ENCODE measurements around the gene RSRC2. TPM values are rescaled to one million over a fixed set of nuclear protein-coding genes. Genes with fewer than 3 reads are reported as not detected.

Gene RSRC2
- total and polyA plus RNA-seq, 5 experiments from 2014 or later = 18.5 to 146 (median 47.5) TPM

- Mint-ChIP-seq H3K4me1 (peaks cover 4 to 24% (median 14%) of the 10 kb centered on the region in 4 donors), H3K9me3 (no peaks in the 10 kb centered on the region), H3K4me3 (no peak overlapping the region), H3K27ac (peak overlapping the region in 3 of 10 donors; percentile 31 to 58 (median 47)), H3K36me3 (no peaks in the 10 kb centered on the region), H3K27me3 (no peaks in the 10 kb centered on the region)
- ATAC-seq = no peak
- POLR2A ChIA-PET = no interaction called here
- no peak for DNase-seq
Measured at GRCh38 chr12:122458105-122459035, 68.4 kb downstream of the RSRC2 start.

DNA sequence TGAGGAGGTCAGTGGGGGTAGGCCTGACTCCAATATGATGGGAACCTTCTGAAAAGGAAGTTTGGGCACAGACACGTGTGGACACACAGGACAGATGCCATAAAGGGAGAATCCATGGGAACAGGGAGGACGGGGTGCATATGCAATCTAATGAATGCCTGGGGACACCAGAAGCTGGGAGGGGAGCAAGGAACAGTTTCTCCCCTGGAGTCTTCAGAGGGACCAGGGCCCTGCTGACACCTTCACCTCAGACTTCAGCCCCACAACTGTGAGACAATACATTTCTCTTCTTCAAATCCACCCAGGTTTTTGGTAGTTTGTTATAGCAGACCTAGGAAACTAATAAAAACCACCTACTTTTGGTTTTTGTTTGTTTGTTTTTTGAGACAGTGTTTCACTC lies 69.1 kb downstream of the RSRC2 start:
- no peak for ATAC-seq
- DNase-seq = no peak
- Mint-ChIP-seq H3K36me3 (no peaks in the 10 kb centered on the region), H3K4me1 (peaks cover 10 to 32% (median 22%) of the 10 kb centered on the region in 4 donors), H3K4me3 (no peak overlapping the region), H3K27me3 (no peaks in the 10 kb centered on the region), H3K9me3 (no peaks in the 10 kb centered on the region), H3K27ac (peak overlapping the region in 5 of 10 donors; percentile 29 to 73 (median 47))
- POLR2A ChIA-PET = no interaction called here

- no peaks in the 10 kb centered on the region for H3K27me3 Mint-ChIP-seq
- POLR2A ChIA-PET = interaction anchor here (0.6 to 0.9 kb wide), 4 partner anchors 8 to 911 kb away, joined by 3 to 9 read pairs (median 4); no protein-coding TSS in a partner anchor
- H3K27ac Mint-ChIP-seq = peak overlapping the region in 4 of 10 donors; percentile 11 to 57 (median 48)
- DNase-seq = no peak
- H3K36me3 Mint-ChIP-seq = no peaks in the 10 kb centered on the region
- H3K4me3 Mint-ChIP-seq = peak overlapping the region in 1 of 10 donors; percentile 38
- peaks cover 14 to 36% (median 28%) of the 10 kb centered on the region in 4 donors for H3K4me1 Mint-ChIP-seq
- no peaks in the 10 kb centered on the region for H3K9me3 Mint-ChIP-seq
- ATAC-seq = no peak
Measured at GRCh38 chr12:122454739-122455138, 72.0 kb downstream of the RSRC2 start.

DNA sequence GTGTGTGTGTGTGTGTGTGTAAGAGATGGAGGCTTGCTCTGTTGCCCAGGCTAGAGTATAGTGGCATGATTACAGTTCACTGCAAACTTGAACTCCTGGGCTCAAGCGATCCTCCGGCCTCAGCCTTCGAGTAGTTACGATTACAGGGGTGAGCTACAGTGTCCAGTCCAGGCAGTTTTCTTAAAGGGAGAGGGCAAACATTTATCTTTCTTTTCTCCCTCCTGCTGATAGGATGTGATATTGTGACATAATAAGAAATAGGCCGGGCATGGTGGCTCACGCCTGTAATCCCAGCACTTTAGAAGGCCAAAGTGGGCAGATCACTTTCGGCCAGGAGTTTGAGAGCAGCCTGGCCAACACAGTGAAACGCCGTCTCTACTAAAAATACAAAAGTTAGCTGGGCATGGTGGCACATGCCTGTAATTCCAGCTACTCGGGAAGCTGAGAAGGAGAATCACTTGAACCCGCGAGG lies 72.5 kb downstream of the RSRC2 start:
- DNase-seq (no peak), ATAC-seq (no peak)
- Mint-ChIP-seq H3K4me1 (peaks cover 14 to 36% (median 28%) of the 10 kb centered on the region in 4 donors), H3K27me3 (no peaks in the 10 kb centered on the region), H3K36me3 (no peaks in the 10 kb centered on the region), H3K9me3 (no peaks in the 10 kb centered on the region), H3K27ac (peak overlapping the region; percentile 78 to 99 (median 98)), H3K4me3 (peak overlapping the region in 8 of 10 donors; percentile 63 to 91 (median 79))
- POLR2A ChIA-PET = interaction anchor here (0.6 to 0.9 kb wide), 2 partner anchors 8 to 19 kb away, joined by 3 to 9 read pairs; no protein-coding TSS in a partner anchor

Other genes with a start within 250 kb of the RSRC2 start
- 10 to 100 TPM; 39.5 to 48.7 TPM for gene CLIP1, start 104.3 kb downstream of the RSRC2 start, total RNA-seq
- gene CLIP1, start 104.3 kb downstream of the RSRC2 start, polyA plus RNA-seq = 10 to 100 TPM in 1 of 3 donors, 1 to 10 TPM in 2; 6.3 to 20.4 (median 9.4) TPM
- 10 to 100 TPM; 42.9 to 43.3 TPM for gene ZCCHC8, start 26.0 kb downstream of the RSRC2 start, total RNA-seq
- gene ZCCHC8, start 26.0 kb downstream of the RSRC2 start, polyA plus RNA-seq = 10 to 100 TPM in 1 of 3 donors, 1 to 10 TPM in 2; 5.4 to 14.1 (median 8.1) TPM
- gene KNTC1, start 313 bp upstream of the RSRC2 start, total RNA-seq = 10 to 100 TPM; 30.9 to 35.4 TPM
- 1 to 10 TPM; 1.4 to 3.6 (median 2.0) TPM for gene KNTC1, start 313 bp upstream of the RSRC2 start, polyA plus RNA-seq
- not detected for gene HCAR2, start 176.4 kb upstream of the RSRC2 start, total RNA-seq
- not detected for gene HCAR2, start 176.4 kb upstream of the RSRC2 start, polyA plus RNA-seq
- not detected for gene HCAR3, start 189.9 kb upstream of the RSRC2 start, total RNA-seq
- not detected for gene HCAR3, start 189.9 kb upstream of the RSRC2 start, polyA plus RNA-seq
- not detected for gene HCAR1, start 203.9 kb upstream of the RSRC2 start, total RNA-seq
- not detected for gene HCAR1, start 203.9 kb upstream of the RSRC2 start, polyA plus RNA-seq
- 10 to 100 TPM; 51.6 to 52.6 TPM for gene DENR, start 225.9 kb upstream of the RSRC2 start, total RNA-seq
- 10 to 100 TPM; 68.0 to 79.9 (median 78.3) TPM for gene DENR, start 225.9 kb upstream of the RSRC2 start, polyA plus RNA-seq
- gene CCDC62, start 247.6 kb upstream of the RSRC2 start, total RNA-seq = 1 to 10 TPM; 2.0 TPM
- gene CCDC62, start 247.6 kb upstream of the RSRC2 start, polyA plus RNA-seq = under 1 TPM; 0.25 to 0.44 (median 0.42) TPM

Measured in naive thymus-derived CD8-positive, alpha-beta T cell (primary cell).